ENCODE data around the gene ANKMY1. TPM values are rescaled to one million over a fixed set of nuclear protein-coding genes. Genes with fewer than 3 reads are reported as not detected.

The ANKMY1 gene
- polyA plus RNA-seq, 1 experiment = 2.9 TPM

Small RNA genes within 50 kb of the gene (small RNA-seq; reads per million reads assigned to genes)
- gene MIR149 (ENCODE audit: insufficient read length, low read depth) = 661 reads per million, percentile 95 among the genes with 10 or more reads in this experiment

Other genes starting within 250 kb of the ANKMY1 start
- gene GPC1, start 122.3 kb downstream of the ANKMY1 start, polyA plus RNA-seq (2011; rRNA removed) = 46.8 and 72.0 TPM in 2 replicates
- 4.4 and 6.1 TPM in 2 replicates for gene DUSP28, start 2.4 kb upstream of the ANKMY1 start, polyA plus RNA-seq (2011; rRNA removed)
- 7.2 and 15.0 TPM in 2 replicates for gene RNPEPL1, start 10.5 kb upstream of the ANKMY1 start, polyA plus RNA-seq (2011; rRNA removed)
- 5.6 and 7.5 TPM in 2 replicates for gene CAPN10, start 28.7 kb upstream of the ANKMY1 start, polyA plus RNA-seq (2011; rRNA removed)
- gene GPR35, start 67.5 kb upstream of the ANKMY1 start, polyA plus RNA-seq (2011; rRNA removed) = 0.05 and 0.06 TPM in 2 replicates
- not detected in 2 replicates for gene AQP12B, start 124.9 kb upstream of the ANKMY1 start, polyA plus RNA-seq (2011; rRNA removed)
- not detected in 2 replicates for gene AQP12A, start 133.9 kb upstream of the ANKMY1 start, polyA plus RNA-seq (2011; rRNA removed)

Measured in AG04450 (cell line).